ENCODE results near the gene FOXK2. TPM values are rescaled to one million over a fixed set of nuclear protein-coding genes. Genes with fewer than 3 reads are reported as not detected.
"Not testable (repeated sequence)": the region's sequence is repeated elsewhere in the genome, so short reads cannot be mapped to it uniquely, and the experiment has no call there.

Gene FOXK2
- total RNA-seq, 2 donors from 2014 or later = 35.9 to 53.9 TPM

DNA sequence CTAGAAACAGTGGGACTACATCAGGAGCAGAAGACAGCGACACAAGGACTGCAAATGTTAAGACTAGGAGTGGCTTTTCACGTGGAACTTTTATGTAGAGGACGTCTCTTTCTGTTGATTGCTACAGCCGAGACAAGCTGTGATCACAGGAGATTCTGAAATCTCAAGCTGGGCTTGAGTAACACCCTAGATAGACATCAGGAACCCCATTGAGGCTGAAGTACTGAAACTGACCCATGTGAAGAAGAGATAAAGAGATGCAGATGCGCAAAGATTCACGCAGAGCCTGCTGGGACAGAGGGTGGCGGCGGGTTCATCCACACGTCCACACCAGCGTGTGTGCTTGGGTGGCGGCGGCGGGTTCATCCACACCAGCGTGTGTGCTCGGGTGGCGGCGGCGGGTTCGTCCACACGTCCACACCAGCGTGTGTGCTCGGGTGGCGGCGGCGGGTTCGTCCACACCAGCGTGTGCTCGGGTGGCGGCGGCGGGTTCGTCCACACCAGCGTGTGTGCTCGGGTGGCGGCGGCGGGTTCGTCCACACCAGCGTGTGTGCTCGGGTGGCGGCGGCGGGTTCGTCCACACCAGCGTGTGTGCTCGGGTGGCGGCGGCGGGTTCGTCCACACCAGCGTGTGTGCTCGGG is 56.2 kb downstream of the FOXK2 start:
- intact Hi-C loops (cut with DNase I); ATAC-seq; DNase-seq: not testable (repeated sequence)

DNA sequence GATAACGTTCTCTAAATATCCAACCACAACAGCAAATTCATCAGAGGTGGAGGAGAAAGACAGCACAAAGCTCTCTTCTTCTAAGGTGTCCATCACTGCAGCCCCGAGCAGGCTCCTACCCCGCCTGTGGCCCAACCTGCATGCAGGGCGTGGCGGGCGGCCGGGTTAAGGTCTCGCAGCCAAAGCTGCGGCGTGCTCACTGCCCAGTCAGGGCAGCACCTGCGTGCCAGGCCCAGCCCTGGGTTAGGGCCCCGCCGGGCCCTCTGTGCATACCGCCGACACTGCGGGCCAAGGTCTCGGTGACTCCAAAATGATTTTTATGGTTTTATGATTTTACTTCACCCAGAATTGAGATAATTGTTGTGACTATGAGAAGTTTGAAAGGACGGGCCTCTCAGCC is 57.8 kb downstream of the FOXK2 start:
- DNase-seq = no peak
- intact Hi-C loops (cut with DNase I) = no loop called here
- peak in 1 of 2 donors; percentile 15 for ATAC-seq

DNA sequence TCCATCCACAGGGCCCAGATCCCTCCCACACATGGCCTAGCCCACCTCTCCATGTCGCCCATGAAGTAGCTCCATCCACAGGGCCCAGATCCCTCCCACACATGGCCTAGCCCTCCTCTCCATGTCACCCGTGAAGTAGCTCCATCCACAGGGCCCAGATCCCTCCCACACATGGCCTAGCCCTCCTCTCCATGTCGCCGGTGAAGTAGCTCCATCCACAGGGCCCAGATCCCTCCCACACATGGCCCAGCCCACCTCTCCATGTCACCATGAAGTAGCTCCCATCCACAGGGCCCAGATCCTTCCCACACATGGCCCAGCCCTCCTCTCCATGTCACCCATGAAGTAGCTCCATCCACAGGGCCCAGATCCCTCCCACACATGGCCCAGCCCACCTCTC is 60.4 kb downstream of the FOXK2 start:
- intact Hi-C loops (cut with DNase I) = not testable (repeated sequence)

DNA sequence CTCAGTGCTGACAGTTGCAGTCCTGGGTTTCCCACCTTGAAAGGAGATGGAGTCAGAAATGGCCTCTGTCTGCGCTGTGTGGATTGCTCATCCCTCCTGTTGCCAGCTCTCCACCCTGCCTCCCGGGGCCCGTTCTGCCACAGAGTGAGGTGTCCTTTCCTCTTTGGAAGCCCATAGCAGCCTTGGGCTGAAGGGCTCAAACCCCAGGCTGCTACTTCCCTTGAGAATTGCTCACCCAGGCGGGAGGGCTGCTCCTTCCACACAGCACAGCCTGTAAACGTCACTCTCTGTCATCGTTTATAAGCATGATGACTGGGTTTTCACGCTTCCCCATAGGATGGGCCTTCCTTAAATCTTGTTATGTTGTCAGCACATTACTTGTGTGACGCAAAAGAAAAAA is 62.7 kb downstream of the FOXK2 start:
- DNase-seq = no peak
- ATAC-seq = no peak
- intact Hi-C loops (cut with DNase I) = no loop called here

More for the DNA sequence above, 60.4 kb downstream of the FOXK2 start:
- DNase-seq, ATAC-seq: not testable (repeated sequence)

DNA sequence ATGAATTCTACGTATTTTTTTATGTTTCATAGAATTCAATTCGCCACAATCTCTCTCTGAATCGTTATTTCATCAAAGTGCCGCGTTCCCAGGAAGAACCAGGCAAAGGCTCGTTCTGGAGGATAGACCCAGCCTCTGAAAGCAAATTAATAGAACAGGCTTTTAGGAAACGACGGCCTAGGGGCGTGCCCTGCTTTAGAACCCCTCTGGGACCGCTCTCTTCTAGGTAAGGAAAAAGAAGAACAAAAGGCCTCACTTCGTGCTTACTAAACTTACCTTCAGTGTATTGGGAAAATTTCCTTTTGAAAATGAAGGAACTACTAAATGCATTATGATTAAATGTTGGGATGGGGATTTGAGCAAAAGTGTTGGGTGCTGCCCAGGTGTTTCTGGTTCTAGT is 63.2 kb downstream of the FOXK2 start:
- intact Hi-C loops (cut with DNase I) = no loop called here
- no peak for ATAC-seq
- no peak for DNase-seq

DNA sequence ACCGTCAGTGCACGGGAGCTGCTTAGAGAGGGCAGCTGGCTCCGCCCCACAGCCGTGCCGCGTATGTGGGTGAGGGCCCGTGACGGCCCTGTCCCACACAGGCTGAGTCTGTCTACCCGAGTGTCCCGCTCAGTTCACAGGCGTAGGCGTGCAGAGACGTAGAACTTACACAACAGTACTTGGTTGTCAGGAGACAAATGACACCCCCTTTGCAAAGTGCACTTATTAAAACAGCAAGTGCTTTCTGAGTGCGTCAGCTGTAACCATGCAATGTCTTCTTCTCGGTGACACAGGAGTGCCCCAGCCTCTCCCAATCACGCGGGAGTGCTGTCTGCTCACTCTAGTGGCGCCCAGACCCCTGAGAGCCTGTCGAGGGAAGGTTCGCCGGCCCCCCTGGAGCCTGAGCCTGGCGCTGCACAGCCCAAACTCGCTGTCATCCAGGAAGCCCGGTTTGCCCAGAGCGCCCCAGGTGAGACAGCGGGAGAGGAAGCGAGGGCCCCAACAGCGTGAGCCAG is 64.2 kb downstream of the FOXK2 start:
- peak in 1 of 2 donors; percentile 31 for ATAC-seq
- intact Hi-C loops (cut with DNase I) = no loop called here
- DNase-seq = no peak

DNA sequence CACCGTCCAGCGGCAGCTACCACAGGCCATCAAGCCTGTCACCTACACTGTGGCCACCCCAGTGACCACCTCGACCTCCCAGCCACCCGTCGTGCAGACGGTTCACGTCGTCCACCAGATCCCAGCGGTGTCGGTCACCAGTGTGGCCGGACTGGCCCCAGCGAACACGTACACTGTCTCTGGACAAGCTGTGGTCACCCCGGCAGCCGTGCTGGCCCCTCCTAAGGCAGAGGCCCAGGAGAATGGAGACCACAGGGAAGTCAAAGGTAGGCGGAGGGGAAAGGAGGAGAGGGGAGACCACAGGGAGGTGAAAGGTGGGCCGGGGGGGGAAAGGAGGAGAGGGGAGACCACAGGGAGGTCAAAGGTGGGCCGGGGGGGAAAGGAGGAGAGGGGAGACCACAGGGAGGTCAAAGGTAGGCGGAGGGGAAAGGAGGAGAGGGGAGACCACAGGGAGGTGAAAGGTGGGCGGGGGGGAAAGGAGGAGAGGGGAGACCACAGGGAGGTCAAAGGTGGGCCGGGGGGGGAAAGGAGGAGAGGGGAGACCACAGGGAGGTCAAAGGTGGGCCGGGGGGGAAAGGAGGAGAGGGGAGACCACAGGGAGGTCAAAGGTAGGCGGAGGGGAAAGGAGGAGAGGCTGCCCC is 66.5 kb downstream of the FOXK2 start:
- peak; percentile 66 for DNase-seq
- intact Hi-C loops (cut with DNase I); ATAC-seq: not testable (repeated sequence)

DNA sequence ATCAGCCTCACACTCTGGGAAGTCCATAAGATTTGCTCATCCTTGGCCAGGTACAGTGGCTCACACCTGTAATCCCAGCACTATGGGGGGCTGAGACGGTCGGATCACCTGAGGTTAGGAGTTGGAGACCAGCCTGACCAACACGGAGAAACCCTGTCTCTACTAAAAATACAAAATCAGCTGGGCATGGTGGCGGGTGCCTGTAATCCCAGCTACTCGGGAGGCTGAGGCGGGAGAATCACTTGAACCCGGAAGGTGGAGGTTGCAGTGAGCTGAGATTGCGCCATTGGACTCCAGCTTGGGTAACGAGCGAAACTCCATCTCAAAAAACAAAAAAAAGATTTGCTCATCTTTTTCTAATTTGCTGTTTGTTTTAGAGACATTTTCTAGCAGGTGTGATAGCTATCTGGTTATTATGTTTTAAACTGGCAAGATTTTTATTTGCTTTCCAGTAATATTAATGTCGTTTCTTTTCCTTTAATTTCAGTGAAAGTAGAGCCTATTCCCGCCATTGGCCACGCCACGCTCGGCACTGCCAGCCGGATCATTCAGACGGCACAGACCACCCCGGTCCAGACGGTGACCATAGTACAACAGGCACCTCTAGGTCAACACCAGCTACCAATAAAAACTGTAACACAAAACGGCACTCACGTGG is 67.2 kb downstream of the FOXK2 start:
- ATAC-seq = no peak
- no peak for DNase-seq
- intact Hi-C loops (cut with DNase I) = no loop called here

DNA sequence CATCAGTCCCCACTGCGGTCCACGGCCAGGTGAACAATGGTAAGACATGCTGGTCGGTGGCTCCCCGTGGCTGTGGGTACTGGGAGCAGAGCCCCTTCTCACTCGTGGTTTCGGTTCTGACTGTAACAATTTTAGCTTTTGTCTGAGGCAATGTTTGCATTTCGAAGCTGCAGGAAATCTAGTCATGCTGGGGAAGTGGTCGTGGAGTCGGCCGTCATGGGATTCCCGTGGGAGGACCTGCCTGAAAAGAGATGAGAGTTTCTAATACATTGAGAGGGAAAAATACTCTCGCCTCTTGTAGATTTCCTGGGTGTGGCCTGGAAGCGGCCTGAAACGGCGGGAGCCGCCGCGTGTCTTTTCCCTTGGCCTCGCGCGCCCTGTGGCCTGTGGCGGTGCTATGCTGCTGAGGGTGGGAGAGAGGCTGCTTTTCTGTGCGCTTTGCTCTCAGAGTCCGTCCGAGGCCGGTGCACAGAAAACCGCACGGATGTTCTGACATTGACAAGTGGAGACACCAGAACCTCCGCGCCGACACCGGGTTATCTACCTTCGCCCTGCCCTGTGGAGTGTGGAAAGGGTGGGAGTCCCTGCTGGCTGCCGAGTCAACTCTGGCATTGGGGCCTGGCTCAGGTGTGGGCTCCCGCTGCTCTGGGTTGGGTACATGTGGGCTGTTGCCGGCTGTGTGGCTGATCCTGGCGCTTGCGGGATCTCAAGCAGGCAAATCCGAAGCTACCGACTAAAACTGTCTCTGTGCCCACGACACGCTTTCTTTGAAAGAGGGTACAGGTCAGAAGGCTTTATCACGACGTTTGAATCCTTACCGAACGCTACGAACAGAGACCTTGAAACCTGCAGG is 67.9 kb downstream of the FOXK2 start:
- DNase-seq (no peak), ATAC-seq (no peak)

DNA sequence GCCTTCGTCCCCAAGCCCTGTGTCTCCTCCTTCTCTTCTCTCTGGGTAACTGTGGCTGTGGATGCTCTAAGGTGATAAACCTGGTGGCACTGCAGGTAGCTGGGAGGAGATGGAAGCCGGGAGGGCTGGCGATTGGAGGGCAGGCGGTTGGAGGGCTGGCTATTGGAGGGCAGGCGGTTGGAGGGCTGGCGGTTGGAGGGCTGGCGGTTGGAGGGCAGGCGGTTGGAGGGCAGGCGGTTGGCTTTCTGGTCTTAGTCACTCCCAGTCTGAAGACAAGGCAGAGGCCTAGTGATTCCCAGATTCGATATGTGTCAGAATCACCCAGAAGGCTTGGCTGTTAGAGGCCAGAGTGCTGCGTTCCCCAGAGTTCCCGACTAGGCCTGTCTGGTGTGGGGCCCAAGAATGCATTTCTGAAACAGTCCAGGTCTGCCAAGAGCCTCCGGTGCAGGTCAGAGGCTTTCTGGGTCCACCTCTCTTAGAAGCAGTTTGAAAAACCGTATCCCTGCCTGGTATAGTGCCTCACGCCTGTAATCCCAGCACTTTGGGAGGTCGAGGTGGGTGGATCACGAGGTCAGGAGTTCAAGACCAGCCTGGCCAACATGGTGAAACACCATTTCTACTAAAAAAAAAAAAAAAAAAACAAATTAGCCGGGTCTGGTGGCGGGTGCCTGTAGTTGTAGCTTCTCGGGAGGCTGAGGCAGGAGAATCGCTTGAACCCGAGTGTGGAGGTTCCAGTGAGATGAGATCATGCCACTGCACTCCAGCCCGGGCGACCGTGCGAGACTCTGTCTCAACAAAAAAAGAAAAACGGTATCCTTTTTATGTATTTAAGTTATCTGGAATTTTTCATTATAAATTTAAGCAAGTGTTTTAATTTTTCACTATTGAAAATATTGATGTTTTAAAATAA is 69.0 kb downstream of the FOXK2 start:
- intact Hi-C loops (cut with DNase I) = no loop called here
- no peak for ATAC-seq
- DNase-seq = no peak

More for the DNA sequence above, 67.9 kb downstream of the FOXK2 start:
- intact Hi-C loops (cut with DNase I) = no loop called here

DNA sequence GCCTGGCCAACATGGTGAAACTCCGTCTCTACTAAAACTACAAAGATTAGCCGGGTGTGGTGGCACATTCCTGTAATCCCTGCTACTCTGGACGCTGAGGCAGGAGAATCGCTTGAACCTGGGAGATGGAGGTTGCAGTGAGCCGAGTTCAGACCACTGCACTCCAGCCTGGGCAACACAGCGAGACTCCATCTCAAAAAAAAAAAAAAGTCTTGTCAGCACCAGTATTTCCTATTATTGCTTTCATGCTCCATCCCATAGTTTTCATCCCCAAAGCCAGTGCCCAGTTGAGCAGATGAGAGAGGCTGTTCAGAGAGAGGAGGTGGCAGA is 70.3 kb downstream of the FOXK2 start:
- no peak for DNase-seq
- intact Hi-C loops (cut with DNase I) = no loop called here
- no peak for ATAC-seq

DNA sequence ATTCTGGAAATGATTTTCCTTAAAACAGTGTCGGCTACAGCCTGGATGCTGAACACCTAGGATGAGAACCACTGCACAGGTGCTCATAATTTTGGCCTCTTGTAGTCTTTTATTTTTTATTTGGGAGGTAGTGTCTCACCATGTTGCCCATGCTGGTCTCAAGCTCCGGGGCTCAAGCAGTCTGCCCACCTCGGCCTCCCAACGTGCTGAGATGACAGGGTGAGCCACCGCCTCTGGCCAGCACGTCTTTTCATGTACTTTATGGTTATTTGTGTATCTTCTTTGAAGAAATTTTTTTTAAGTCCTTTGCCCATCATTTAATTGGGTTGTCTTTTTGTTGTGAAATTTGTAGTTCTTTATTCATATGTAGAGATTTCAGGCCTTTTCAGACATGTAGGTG is 70.7 kb downstream of the FOXK2 start:
- DNase-seq (no peak), ATAC-seq (no peak)
- intact Hi-C loops (cut with DNase I) = no loop called here

DNA sequence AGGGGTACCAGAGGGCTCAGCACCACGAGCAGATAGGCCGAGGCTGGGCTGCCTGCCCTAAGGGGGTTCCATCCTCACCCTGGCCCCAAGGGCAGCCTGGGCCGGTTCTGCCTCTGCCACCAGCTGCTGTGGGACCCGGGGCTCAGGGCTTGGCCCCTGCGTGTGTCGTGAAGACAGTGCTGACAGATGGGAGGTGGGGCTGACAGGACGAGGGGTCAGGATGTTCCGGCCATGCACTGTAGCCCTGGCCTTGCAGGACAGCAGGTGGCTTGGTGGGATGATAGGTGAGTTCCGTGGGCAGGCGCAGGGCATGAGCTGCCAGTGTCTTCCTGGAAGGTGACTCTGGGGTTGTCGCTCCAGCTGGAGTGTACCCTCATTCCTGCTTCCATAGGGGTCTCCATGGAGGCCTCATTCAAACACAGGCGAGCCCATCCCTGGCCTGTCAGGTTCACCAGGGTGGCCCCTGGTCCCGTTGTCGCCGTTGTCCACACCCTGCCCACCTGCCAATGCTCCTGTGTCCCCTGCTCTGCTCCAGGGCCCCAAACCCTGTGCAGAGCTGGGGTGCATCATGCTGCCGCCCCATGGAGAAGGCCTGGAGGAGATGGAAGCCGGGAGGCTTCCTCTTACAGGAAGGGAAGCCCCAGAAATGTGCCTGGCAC is 71.5 kb downstream of the FOXK2 start:
- peak in 1 of 2 donors; percentile 12 for ATAC-seq
- no peak for DNase-seq
- intact Hi-C loops (cut with DNase I) = no loop called here

DNA sequence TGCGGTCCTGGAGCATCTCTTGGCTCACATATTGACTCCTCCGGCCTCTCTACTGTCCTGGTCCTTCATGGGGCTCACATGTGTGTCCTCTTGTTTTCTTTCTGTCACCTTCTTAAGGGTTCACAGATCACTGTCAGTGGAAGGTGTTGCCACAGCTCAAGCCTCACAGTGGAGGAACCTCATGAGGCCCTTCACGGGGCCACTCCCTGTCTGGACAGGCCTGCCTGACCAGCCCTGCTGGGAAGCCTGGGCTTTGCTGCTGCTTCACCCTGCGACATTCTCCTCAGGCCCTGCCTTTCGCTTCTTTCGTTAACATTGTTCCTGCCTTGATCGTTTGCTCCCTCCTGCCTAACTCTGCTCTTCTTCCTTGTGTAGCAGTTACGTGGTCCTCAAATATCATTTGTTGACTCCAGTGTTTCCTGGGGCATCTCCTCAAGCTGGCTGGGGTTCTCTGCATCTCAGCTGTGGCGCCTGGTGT is 72.8 kb downstream of the FOXK2 start:
- peak in 1 of 2 donors; percentile 10 for ATAC-seq
- intact Hi-C loops (cut with DNase I) = no loop called here
- DNase-seq = no peak

DNA sequence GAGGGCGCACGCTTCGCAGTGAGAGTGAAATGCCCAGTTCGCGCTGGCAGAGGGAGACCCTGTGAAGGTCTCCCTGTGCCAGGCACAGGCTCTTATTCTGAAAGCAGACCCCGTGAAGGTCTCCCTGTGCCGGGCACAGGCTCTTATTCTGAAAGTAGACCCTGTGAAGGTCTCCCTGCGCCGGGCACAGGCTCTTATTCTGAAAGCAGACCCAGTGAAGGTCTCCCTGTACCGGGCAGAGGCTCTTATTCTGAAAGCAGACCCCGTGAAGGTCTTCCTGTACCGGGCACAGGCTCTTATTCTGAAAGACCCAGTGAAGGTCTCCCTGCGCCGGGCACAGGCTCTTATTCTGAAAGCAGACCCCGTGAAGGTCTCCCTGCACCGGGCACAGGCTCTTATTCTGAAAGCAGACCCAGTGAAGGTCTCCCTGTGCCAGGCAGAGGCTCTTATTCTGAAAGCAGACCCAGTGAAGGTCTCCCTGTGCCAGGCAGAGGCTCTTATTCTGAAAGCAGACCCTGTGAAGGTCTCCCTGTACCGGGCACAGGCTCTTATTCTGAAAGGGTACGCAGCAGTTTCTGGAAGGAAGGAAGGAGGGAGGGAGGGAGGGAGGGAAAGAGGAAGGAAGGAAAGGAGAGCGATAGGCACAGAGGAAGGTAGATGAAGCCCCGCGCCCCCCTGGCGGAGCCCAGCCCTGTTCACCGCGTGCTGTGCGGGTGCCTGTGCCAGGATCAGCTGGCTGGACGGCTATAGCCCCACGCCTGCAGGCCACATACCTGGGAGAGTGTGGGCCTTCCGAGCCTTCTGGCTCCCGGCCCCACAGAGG is 73.4 kb downstream of the FOXK2 start:
- intact Hi-C loops (cut with DNase I) = no loop called here
- ATAC-seq = peak; percentile 43 to 73
- DNase-seq = peak; percentile 63

DNA sequence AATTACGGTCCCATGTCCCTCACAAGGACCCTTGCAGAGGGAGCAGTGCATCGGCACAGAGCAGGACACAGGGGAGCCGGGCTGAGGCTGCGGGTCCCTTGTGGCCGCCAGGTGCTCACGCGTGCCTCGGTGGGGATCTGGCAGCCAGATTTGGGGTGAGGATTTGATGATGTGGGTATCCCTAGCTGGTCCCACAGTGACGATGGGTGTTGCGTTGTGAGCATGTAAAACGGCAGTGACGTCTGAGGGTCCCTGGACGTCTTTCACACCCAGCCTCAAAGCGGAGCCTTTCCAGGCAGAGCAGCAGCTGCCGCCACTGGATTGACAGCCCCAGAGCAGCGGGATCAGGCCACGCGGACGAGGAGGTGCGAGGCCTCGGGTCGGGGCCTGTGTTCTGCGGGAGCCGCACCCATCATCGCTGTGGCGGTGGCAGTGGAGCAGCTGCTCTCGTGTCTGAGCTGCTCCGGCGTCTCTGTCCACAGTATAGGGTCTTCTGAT is 74.1 kb downstream of the FOXK2 start:
- ATAC-seq = peak in 1 of 2 donors; percentile 4
- intact Hi-C loops (cut with DNase I) = no loop called here
- DNase-seq = no peak

DNA sequence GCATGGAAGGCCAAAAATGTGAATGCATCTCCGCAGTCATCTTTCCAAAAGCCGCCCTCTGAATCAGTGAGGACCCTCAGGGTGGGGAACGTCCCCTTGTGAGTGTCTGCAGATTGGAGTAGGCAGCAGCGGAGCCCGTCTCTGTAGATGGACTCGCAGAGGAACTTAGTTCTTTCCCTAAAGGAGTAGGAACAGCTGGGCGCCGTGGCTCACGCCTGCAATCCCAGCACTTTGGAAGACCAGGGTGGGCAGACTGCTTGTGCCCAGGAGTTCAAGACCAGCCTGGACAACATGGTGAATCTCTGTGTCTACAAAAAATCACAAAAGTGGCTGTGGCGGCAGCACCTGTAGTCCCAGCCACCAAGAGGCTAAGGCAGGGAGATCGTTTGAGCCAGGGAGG is 75.0 kb downstream of the FOXK2 start:
- DNase-seq (no peak), ATAC-seq (no peak)
- intact Hi-C loops (cut with DNase I) = no loop called here
